C4-2B (cell line): ENCODE data around the gene FGA.

Experiments
- H3K27ac ChIP-seq: fragments of 450-650 bp; 2 replicates; pipeline ENCODE4 v1.5.1; 2017
- ZFX ChIP-seq: fragments of 450-650 bp; IDR thresholded peaks from 2 replicates; pipeline ENCODE4 v1.6.1; 2017
- TF ChIP-seq, protein P1 (sequence below): fragments of 450-650 bp; conservative IDR thresholded peaks from 2 replicates; pipeline ENCODE4 v1.5.1; 2017; ENCODE audit warnings: mild to moderate bottlenecking

FGA gene

DNA sequence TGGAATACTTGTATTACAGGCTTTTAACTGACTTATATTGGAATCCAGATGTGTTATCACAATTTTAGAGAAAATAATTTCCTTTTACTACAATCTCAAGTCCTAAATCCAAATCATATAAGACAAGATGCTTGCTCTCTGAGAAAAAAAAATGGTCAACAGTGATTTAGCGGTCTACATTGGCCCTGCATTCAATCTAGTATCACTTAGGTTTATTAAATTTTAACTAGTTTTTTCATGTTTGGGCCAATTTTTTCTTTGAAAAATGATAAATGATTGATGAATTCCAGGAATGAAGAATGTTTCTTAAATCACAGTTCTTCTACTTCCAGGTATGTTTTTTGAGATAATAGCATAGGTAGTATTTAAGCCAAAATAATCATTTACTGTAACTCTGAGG lies 24.7 kb upstream of the FGA start:
- no peak overlapping the region for H3K27ac ChIP-seq

DNA sequence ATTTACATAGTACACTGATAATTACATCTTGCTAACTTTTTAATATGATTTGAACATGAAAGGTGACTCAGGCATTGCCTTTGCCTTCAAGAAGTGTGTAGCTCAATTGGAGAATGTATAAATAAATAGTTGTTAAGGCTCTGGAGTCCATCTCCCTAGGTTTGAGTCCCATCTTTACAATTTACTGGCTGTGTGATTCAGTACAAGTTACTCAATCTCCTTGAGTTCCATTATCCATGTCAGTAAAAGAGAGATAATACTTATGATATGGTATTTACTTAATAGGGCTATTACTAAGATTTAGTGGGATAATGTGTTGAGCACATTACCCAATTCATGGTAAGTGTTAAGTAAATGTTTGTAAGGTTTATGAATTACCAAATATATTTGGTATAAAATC lies 23.8 kb upstream of the FGA start:
- no peak for TF ChIP-seq ZFX
- TF ChIP-seq, protein P1, sequence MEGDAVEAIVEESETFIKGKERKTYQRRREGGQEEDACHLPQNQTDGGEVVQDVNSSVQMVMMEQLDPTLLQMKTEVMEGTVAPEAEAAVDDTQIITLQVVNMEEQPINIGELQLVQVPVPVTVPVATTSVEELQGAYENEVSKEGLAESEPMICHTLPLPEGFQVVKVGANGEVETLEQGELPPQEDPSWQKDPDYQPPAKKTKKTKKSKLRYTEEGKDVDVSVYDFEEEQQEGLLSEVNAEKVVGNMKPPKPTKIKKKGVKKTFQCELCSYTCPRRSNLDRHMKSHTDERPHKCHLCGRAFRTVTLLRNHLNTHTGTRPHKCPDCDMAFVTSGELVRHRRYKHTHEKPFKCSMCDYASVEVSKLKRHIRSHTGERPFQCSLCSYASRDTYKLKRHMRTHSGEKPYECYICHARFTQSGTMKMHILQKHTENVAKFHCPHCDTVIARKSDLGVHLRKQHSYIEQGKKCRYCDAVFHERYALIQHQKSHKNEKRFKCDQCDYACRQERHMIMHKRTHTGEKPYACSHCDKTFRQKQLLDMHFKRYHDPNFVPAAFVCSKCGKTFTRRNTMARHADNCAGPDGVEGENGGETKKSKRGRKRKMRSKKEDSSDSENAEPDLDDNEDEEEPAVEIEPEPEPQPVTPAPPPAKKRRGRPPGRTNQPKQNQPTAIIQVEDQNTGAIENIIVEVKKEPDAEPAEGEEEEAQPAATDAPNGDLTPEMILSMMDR = no peak

More for the DNA sequence above, 24.7 kb upstream of the FGA start:
- no peak for TF ChIP-seq ZFX
- TF ChIP-seq, protein P1 = no peak

DNA sequence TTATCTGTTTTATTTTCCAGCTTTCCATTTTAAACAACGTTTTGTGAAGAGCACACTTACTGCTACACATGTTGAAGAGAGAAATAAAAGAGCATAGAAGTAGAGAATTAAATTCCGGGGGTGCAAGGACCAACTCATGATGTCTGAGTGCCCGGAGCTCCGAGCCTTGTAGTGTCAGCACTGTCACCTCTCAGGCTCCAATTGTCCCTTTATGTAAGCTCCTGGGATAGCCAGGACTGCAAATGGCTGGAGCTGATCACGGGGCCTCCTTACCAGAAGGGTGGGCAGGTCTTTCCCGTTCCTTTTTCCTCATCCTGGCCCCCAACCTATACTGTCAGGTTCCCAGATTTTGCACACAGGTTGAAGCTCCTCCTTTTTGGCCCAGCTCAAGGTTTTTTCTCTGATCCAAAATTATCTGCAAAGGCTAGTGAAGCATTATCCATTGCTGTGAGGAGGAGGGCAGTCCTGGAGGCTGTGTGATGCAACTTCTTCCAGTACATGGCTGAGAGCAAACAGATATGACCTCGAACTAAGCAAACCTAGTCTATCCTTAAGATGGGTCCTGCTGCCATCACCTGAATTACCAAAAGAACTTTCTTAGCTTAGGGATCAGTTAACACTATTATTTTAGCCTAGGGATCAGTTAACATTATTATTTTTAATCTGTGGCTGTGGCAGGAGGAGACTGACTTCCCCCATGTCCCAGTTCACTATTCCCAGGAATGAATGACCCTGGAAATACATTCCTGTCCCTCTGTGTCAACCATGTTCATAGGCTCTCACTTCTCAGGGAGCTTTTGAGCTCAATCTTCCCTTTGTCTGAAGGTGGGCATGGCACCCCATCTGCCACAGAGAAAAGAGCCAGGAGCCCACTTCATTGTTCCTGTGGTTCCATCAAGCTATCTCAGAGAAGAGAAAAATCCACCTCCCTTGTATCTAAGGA lies 22.2 kb upstream of the FGA start, which contains the start of gene FGG:
Gene FGG, minus strand, starts transcription at position 185 of the 943 bp plus-strand sequence. Its CDS starts 47 bp downstream, at position 138.
- TF ChIP-seq, protein P1 = no peak
- no peak for TF ChIP-seq ZFX
- H3K27ac ChIP-seq = no peak within 1 kb of the TSS

More for the DNA sequence above, 23.8 kb upstream of the FGA start:
- H3K27ac ChIP-seq = no peak overlapping the region

DNA sequence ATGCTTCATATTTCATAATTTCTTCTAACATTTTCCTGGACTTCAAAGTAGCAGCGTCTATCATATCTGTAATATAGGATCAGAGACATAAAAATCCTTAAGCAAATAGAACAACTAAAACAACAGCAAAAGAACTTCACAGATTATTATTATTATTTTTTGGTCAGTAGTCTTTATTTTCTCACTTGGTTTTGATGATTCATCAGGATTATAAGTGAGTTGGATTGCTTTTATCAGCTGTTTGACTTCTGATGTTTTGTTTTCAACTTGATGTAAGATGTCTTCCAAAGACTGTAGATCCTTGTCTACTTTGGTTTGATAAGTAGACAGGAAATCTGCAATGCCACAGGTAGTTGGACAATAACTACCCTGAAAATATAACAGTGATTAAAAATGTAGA lies 21.3 kb upstream of the FGA start:
- no peak overlapping the region for H3K27ac ChIP-seq
- no peak for TF ChIP-seq ZFX
- TF ChIP-seq, protein P1 = no peak

DNA sequence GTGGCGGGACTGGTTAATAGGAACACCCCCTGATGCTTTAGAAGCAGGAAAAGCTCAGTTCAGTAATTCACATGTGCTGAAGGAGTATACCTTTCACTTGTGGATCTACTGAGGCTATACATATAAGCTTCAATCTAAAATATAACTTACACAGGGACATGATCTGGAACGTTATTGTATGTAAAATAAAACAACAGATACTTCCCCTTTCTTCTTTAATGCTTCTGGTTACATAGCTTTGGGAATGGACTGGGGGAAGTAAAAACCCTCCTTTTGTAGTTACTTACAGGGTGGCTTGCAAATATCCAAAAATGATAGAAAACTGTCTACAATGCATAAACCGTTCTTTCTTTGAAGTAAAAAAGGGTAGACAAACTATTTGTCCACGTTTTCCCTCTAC lies 20.0 kb upstream of the FGA start:
- TF ChIP-seq, protein P1 = no peak
- no peak for TF ChIP-seq ZFX
- H3K27ac ChIP-seq = no peak overlapping the region

DNA sequence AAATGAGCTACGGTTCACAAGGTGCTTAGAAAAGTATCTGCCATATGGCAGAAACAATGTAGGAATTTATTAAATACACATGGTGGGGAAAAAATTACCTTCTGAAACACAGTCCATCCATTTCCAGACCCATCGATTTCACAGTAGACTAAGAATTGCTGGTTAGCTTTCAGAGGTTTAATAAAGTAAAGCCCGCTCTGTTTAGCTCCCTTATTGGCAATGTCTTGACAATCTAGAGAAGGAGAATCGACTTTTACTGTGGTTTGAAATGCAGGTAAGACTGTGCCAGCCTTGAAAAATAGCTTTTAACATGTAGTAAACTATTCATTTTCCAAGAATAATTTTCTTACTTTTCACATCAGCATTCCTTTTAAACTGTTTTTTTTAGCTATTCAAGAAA lies 19.0 kb upstream of the FGA start:
- no peak for TF ChIP-seq ZFX
- TF ChIP-seq, protein P1 = no peak
- H3K27ac ChIP-seq = no peak overlapping the region
